ENCODE measurements around the gene VIPR2.

DNA sequence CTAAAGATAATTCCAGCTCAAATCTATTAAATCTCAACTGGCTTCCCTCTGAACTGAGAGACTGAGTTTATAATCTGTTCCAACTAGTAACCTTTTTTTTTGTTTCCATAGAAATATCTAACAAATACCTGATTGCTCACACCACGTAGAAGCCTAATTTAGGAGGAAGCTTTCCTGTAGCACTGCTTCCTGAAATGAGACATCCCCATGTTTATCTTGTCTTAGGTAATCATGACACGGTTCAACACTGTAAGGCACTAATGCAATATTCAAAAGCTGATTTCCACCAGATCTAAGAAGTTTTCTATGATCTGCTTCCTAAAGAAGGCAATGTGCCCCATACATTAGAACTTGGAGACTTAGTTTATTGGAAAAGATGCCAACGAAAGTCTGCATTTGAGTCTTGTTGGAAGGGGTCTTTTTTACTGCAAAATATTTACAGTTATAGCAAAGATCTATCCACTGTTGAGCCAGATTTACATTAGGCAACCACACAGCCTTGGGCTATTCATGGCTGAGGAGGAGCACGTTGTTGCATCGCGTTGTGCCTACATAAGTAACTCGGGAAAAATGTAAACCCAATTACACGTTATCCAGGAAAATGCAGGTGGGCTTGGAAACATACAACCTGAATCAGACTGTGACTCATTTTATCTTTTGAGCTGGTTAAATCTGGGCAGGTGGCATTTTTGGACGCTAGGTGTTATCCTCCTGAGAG lies 66.3 kb downstream of the VIPR2 start:
- TF ChIP-seq, protein P1, sequence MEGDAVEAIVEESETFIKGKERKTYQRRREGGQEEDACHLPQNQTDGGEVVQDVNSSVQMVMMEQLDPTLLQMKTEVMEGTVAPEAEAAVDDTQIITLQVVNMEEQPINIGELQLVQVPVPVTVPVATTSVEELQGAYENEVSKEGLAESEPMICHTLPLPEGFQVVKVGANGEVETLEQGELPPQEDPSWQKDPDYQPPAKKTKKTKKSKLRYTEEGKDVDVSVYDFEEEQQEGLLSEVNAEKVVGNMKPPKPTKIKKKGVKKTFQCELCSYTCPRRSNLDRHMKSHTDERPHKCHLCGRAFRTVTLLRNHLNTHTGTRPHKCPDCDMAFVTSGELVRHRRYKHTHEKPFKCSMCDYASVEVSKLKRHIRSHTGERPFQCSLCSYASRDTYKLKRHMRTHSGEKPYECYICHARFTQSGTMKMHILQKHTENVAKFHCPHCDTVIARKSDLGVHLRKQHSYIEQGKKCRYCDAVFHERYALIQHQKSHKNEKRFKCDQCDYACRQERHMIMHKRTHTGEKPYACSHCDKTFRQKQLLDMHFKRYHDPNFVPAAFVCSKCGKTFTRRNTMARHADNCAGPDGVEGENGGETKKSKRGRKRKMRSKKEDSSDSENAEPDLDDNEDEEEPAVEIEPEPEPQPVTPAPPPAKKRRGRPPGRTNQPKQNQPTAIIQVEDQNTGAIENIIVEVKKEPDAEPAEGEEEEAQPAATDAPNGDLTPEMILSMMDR (IDR thresholded peaks at IDR 0.05) = no peak
- no peak for TF ChIP-seq POLR2A (IDR thresholded peaks at IDR 0.05)
